RWPE2 (cell line): Measurements from ENCODE around the gene CHST13.
A peak's percentile ranks its signal among the peaks of the same experiment; 100 is the strongest.

Source experiments
- ATAC-seq: fragments of 200-7000 bp; cut with Tn5 transposase; 3 replicates; pipeline ENCODE4 v1.9.1; 2021; ENCODE audit warnings: low read depth
- DNase-seq: peaks from one replicate; pipeline ENCODE4 v3.0.0-alpha.2; 2020; ENCODE audit warnings: low spot score
- H3K27ac ChIP-seq: fragments of 450-650 bp; 2 replicates; pipeline ENCODE4 v1.5.1; 2017; ENCODE audit warnings: mild to moderate bottlenecking; ENCODE audit not compliant: poor library complexity, severe bottlenecking
- H3K27me3 ChIP-seq: fragments of 250-450 bp; sonication (Bioruptor Pico); 2 replicates; pipeline ENCODE4 v1.5.1; 2021; ENCODE audit warnings: mild to moderate bottlenecking, moderate library complexity; ENCODE audit not compliant: insufficient read depth, poor library complexity, severe bottlenecking
- H3K36me3 ChIP-seq: fragments of 250-450 bp; sonication (Bioruptor Pico); 2 replicates; pipeline ENCODE4 v1.5.1; 2020; ENCODE audit warnings: low read depth, mild to moderate bottlenecking, moderate library complexity
- H3K4me1 ChIP-seq: fragments of 250-450 bp; sonication (Bioruptor Pico); 2 replicates; pipeline ENCODE4 v1.5.1; 2021; ENCODE audit warnings: mild to moderate bottlenecking, moderate library complexity; ENCODE audit not compliant: insufficient read depth, poor library complexity, severe bottlenecking
- H3K4me3 ChIP-seq: fragments of 250-450 bp; sonication (Bioruptor Pico); 2 replicates; pipeline ENCODE4 v1.5.1; 2021; ENCODE audit warnings: mild to moderate bottlenecking, moderate library complexity; ENCODE audit not compliant: severe bottlenecking
- H3K9me3 ChIP-seq: fragments of 250-450 bp; sonication (Bioruptor Pico); 2 replicates; pipeline ENCODE4 v1.5.1; 2021; ENCODE audit warnings: mild to moderate bottlenecking, moderate library complexity; ENCODE audit not compliant: severe bottlenecking
- CTCF ChIP-seq: fragments of 450-650 bp; IDR thresholded peaks from one replicate; pipeline ENCODE4 v1.5.1; 2017; ENCODE audit warnings: mild to moderate bottlenecking, moderate library complexity; ENCODE audit not compliant: poor library complexity, severe bottlenecking

Gene CHST13

DNA sequence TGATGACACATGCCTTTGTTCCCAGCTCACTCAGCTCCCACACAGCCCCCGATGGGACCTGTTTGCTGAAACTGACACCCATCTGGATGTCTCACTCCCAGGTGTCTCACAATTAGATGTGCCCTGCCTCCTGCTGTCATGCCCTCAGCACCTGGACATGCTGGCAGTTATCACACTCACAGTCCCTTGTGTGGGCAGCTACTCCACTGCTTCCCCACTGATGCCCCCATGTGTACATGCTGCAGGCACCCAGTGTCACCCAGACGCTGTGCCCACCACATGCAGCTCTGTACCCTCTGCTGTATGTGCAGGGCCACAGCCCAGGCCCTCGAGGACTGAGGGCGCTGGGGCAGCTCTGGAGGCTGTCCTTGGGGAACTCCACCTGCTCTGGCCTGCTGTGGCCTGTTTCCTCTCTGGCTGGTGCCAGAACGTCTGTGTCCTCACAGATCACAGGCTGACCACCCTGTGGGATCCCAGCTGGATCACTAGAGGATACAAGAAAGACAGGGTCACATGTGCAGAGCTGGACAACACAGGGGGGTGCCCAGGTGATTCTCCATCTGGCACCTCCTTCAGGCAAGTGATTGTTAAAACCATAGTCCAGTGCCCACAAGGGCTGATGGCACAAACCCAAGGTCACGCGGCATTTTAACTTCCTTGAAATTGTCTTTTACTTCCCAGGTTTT is 20.8 kb downstream of the CHST13 start:
- H3K4me1 ChIP-seq, result peaks cover 7% of the 10 kb centered on the region
- TF ChIP-seq CTCF, result no peak
- H3K27me3 ChIP-seq, result peaks cover 15% of the 10 kb centered on the region
- peak; percentile 19 for DNase-seq
- H3K27ac ChIP-seq, result no peak overlapping the region
- H3K4me3 ChIP-seq, result no peak overlapping the region
- H3K9me3 ChIP-seq, result no peaks in the 10 kb centered on the region
- ATAC-seq, result no peak
- no peaks in the 10 kb centered on the region for H3K36me3 ChIP-seq

GRCh38 chr3:126545544-126545943 is 21.6 kb downstream of the CHST13 start:
- H3K27ac ChIP-seq, result no peak overlapping the region
- H3K4me1 ChIP-seq, result peaks cover 4% of the 10 kb centered on the region
- H3K9me3 ChIP-seq, result no peaks in the 10 kb centered on the region
- DNase-seq (peak; percentile 15), ATAC-seq (no peak)
- H3K27me3 ChIP-seq, result peaks cover 15% of the 10 kb centered on the region
- no peak overlapping the region for H3K4me3 ChIP-seq
- no peak for TF ChIP-seq CTCF
- H3K36me3 ChIP-seq, result no peaks in the 10 kb centered on the region

- Histone ChIP-seq H3K4me1 (no peaks in the 10 kb centered on the region), H3K27me3 (peaks cover 12% of the 10 kb centered on the region), H3K36me3 (no peaks in the 10 kb centered on the region), H3K4me3 (no peak overlapping the region), H3K9me3 (no peaks in the 10 kb centered on the region), H3K27ac (no peak overlapping the region)
- no peak for TF ChIP-seq CTCF
- DNase-seq (no peak), ATAC-seq (no peak)
Observed at GRCh38 chr3:126546013-126546412, 22.1 kb downstream of the CHST13 start.

GRCh38 chr3:126546549-126547239 is 22.7 kb downstream of the CHST13 start:
- no peaks in the 10 kb centered on the region for H3K36me3 ChIP-seq
- no peak for TF ChIP-seq CTCF
- ATAC-seq (no peak), DNase-seq (peak; percentile 19)
- H3K4me3 ChIP-seq, result no peak overlapping the region
- H3K27ac ChIP-seq, result no peak overlapping the region
- no peaks in the 10 kb centered on the region for H3K4me1 ChIP-seq
- H3K9me3 ChIP-seq, result no peaks in the 10 kb centered on the region
- peaks cover 6% of the 10 kb centered on the region for H3K27me3 ChIP-seq

- H3K27me3 ChIP-seq, result no peaks in the 10 kb centered on the region
- H3K36me3 ChIP-seq, result no peaks in the 10 kb centered on the region
- no peaks in the 10 kb centered on the region for H3K4me1 ChIP-seq
- TF ChIP-seq CTCF, result no peak
- H3K9me3 ChIP-seq, result no peaks in the 10 kb centered on the region
- DNase-seq, result no peak
- no peak overlapping the region for H3K4me3 ChIP-seq
- no peak for ATAC-seq
- H3K27ac ChIP-seq, result no peak overlapping the region
Observed at GRCh38 chr3:126547721-126548120, 23.8 kb downstream of the CHST13 start.
